Measurements from ENCODE around the gene SEMA5A.

Gene SEMA5A

GRCh38 chr5:9045946-9046345, 499.9 kb downstream of the SEMA5A start:
- no peak overlapping the region for H3K27ac ChIP-seq

DNA sequence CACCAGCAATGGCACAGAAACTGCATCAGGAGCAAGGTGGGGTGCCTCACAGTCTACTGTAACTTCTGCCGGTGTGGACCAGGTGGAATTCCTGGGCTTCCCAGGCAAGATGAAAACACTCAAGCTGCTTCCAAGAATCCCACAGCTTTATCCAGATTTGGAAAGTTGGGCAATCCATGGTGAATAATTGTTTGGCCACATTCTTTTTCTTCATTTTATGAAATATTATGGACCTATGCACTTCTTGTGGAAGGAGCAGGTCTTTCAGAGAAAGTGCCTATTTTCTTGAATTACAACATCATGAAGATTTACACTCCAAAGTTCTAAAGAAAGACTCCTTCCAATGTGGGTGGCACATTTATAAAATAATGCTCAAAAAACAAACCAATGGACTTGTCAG, 503.6 kb downstream of the SEMA5A start:
- TF ChIP-seq CTCF (conservative IDR thresholded peaks at IDR 0.05), result no peak

More at GRCh38 chr5:9045946-9046345, 499.9 kb downstream of the SEMA5A start:
- no peak for TF ChIP-seq CTCF (conservative IDR thresholded peaks at IDR 0.05)

DNA sequence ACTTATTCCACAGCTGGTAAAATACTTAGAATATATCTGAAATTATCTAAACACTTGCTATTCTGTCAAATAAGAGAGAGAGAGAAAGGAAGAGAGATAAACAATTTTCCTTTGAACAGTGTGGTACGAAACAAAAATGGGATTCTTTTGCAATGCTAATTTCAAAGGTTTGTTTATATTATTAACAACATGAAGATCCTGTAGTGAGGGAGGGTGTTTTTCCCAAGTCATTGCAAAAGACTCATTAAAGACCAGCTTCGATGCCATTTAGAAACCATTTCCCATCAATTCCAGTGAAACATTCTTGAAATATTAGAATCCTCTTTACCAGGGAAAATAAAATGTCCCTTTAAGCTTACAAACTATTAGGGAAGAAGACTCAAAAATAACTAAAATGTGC, 505.4 kb downstream of the SEMA5A start:
- no peak for TF ChIP-seq CTCF (conservative IDR thresholded peaks at IDR 0.05)
- H3K27ac ChIP-seq, result no peak overlapping the region

More for the DNA sequence above, 503.6 kb downstream of the SEMA5A start:
- H3K27ac ChIP-seq, result no peak overlapping the region

- H3K27ac ChIP-seq, result no peak overlapping the region
- no peak for TF ChIP-seq CTCF (conservative IDR thresholded peaks at IDR 0.05)
Measured at GRCh38 chr5:9037048-9037447, 508.8 kb downstream of the SEMA5A start.

- no peak overlapping the region for H3K27ac ChIP-seq
- no peak for TF ChIP-seq CTCF (conservative IDR thresholded peaks at IDR 0.05)
Measured at GRCh38 chr5:9035346-9035745, 510.5 kb downstream of the SEMA5A start.

GRCh38 chr5:9034649-9035048, 511.2 kb downstream of the SEMA5A start:
- H3K27ac ChIP-seq, result no peak overlapping the region
- no peak for TF ChIP-seq CTCF (conservative IDR thresholded peaks at IDR 0.05)

GRCh38 chr5:9033524-9033923, 512.4 kb downstream of the SEMA5A start:
- TF ChIP-seq CTCF (conservative IDR thresholded peaks at IDR 0.05), result no peak
- H3K27ac ChIP-seq, result no peak overlapping the region

DNA sequence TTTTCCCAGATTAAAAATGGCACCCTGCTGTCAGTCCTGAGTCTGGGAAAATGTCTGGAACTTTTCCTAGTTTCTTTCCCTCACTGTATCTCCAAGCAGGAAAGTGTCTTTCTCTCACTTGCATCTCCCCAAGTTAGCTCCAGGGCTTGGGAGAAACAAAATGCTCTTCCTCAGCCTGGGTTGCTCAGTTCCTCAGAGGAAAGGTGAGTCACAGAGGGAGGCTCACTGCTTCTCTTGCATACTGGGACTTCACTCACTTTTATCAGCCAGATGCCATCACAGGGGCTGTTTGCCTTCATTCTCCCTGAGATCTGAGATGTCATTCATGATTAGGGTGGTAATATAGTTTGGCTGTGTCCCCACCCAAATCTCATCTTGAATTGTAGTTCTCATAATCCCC, 519.9 kb downstream of the SEMA5A start:
- TF ChIP-seq CTCF (conservative IDR thresholded peaks at IDR 0.05), result no peak

More for the DNA sequence above, 519.9 kb downstream of the SEMA5A start:
- H3K27ac ChIP-seq, result no peak overlapping the region

Measured in VCaP (cell line).